Endothelial cell of hepatic sinusoid (primary cell): ENCODE measurements around the gene HNRNPUL1.

Source experiments
- in situ Hi-C: cut with HindIII; loops from 2 replicates; pipeline ENCODE4 v1.10.0; 2017; ENCODE audit warnings: low sequenced_read_pairs

Gene HNRNPUL1

DNA sequence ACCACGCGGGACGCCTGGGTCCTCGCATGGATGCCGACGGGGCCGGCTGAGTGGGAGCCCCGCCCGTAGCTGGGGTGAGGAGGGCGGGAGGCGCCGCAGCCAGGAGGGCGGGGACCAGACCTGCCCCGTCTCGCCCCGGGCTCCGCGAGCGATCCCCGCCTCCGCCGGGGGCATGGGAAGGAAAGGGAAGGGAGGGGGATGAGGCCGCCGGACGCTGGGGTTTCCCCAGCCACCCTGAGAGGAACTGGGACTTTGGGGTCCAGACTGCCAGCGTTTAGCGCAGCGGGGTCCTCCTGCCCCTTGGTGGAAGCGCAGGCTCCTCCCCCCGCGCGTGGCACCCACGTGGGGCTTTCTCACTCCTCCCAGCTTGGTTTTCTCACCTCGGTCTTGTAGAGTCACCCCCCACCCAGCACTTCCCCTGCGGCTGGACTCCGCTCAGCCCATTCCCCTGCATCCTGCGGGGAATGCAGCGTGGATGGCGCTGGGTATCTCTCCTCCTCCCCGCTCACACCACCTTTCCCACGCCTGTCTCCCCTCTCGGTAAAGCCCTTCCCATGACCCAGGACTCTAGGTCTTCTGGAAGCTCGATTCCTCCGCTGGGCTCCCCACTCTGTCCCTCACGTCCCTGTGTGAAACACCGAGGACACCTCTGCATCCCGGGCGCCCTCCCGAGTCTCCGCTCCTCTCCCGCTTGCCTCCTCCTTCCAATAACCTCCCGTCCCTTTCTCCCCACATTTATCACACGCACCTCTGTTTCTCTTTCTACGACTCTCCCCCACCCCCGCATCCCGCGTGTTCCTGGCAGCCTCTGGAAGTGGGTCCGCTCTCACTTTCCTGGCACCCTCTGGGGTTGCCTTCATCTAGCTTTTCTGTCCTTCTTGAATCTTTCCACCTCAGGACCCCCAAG lies 87.4 kb downstream of the HNRNPUL1 start:
- in situ Hi-C loops, result no loop called here

DNA sequence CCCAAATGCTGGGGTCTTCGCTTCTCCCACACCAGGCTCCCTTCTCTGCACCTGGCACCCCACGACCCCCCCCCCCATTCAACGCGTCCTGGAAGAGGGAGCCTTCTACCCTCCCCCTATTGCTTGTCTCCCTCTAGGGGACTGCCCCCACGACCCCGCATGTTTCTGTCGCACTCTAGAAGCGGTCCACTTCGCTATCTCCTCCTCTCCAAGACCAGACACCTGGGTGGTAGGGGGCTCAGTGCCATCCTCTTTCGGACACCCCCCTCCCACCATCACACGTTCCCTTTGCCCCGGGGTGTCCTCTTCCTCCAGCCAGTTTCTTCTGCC lies 88.1 kb downstream of the HNRNPUL1 start:
- in situ Hi-C loops, result no loop called here

DNA sequence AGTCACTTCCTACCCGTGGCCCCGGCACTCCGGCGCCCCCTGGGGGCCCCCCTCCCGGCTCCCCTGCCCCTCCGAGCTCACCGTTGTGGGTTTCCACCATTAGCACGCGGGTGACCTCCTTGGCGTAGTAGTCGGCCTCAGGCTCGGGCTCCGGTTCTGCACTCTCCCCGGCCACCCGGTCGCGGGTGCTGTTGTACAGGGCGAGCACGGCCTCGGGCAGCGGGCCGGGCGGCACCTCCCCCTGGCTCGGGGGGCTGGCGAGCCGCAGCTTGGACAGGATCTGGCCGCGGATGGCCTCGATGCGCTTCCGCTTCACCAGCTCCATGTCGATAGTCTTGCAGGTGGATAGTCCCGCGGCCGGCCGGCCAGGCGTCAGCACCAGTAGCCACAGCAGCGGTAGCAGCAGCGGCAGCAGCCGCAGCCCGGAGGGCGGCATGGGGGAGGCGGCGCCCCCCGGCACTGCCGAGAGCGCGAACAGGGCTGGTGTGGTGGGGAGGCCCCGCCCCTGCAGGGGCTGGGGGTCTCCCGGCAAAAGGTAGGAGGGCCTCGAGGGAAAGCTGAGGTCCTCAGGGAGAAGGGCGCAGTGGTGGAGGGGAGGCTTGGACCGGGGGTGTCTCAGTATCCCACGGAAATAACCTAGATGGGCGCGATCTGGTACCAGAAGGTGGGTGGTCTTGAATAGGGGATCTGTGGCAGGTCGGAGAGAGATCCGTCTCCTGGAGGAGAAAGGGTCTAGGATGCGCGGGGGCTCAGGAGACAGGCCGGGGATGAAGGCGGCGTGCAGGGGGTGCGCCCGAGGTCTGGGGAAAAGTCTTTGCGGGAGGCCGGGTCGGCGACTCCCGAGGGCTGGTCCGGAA lies 88.7 kb downstream of the HNRNPUL1 start:
- in situ Hi-C loops, result no loop called here

DNA sequence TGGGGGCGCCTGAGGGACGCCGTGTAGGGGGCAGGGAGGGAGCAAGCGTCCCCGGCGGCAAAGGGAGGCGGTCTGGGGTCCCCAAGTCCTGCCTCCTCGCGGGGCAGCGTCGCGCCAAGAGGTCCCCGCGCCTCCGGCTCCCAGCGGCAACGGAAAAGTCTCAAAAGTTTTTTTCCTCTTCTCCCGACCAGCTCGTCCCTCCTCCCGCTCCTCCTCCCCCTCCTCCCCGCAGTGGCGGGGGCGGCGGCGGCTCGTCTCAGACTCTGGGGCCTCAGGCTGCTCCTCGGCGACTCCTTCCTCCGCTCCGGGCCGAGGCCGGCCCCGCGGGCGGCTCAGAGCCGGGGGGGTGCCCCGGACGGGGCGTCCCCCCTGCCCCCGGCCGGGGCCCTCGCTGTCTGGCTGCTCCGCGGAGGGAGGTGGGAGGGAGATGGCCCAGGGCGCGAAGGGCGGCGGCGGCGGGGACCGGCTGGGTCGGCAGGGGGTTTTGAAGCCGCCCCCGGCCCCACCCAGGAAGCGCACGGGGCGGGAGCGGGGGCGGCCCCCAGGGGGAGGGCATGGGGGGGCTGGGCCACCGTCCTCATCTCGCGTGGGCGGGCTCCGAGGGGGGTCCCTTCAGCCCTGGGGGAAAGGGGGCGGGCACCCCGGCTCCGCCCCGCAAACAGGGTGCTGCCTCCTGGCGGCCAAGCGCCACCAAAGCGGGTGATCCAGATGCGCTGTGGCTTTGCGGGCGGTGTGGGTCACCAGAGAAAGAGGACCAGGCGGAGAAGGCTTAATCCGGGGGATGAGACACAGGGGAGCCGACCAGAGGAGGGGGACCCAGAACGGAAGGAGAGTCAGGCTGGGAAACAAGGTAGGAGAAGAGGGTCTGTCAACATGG lies 89.5 kb downstream of the HNRNPUL1 start, which contains the start of gene TGFB1:
TGFB1 (minus strand) TSS at position 457 of the 877 bp plus-strand sequence. CDS start 878 bp downstream, outside the sequence.
- in situ Hi-C loops, result no loop called here

DNA sequence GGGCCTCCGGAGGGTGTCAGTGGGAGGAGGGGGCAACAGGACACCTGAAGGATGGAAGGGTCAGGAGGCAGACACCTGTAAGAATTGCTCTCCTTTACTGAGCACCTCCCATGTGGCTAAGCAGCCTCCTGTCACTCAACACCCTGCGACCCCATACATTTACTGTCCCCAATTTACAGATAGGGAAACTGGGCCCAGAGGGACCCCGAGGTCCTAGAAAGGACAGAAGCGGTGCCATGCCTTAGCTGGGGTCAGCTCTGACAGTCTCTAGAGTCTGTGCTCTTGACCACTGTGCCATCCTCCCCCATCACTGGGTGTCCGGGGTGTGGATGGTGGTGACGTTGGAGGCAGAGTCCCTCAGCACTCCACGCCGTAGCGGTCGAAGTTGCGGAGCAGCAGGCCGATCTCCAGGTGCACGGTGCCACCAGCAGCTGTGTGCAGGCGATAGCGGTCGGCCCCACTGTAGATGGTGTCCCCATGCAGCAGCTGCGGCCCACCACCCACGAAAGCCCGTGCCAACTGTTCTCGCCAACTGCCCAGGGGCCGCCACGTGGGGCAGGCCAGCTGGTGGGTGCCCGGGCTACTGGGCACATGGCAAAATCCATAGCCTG lies 90.3 kb downstream of the HNRNPUL1 start:
- in situ Hi-C loops, result no loop called here

DNA sequence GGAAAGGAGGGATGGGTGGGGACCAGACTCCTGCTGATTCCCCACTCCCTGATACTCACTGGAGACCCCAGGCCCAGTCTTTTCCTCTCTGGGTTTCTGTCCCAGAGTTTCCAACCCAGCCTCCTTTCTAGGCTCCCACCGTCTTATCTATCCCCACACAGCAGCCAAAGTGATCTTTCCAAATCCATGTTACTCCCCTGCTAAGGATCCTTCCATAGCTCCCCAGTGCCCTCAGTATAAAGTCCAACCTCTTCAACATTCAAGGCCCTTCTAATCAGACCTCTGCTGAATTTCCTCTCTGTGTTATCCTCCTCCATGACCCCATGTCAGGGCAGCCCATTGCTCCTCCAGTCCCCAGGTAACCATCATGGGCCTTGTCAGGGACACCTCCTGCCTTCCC lies 90.9 kb downstream of the HNRNPUL1 start:
- in situ Hi-C loops, result loop anchor here (5.0 kb wide), 2 partner anchors 48 to 77 kb away; no protein-coding TSS in a partner anchor

DNA sequence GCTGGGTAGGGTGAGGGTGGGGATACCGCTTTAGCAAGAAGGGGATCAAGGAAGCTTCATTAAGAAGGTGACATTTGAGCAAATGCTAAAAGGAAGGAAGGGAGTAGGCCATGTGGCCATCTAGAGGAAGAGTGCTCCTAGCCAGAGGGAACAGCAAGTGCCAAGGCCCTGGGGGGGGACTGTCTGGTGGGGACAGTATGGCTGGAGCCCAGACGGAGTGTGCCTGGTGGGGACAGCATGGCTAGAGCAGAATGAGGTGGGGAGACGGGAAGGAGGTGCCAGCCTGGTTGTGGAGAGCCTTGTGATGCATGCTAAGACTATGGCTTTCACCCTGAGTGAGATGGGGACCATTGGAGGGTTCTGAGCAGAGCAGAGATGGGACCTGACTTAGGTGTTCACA lies 91.6 kb downstream of the HNRNPUL1 start:
- in situ Hi-C loops, result loop anchor here (5.0 kb wide), 2 partner anchors 49 to 76 kb away; no protein-coding TSS in a partner anchor

DNA sequence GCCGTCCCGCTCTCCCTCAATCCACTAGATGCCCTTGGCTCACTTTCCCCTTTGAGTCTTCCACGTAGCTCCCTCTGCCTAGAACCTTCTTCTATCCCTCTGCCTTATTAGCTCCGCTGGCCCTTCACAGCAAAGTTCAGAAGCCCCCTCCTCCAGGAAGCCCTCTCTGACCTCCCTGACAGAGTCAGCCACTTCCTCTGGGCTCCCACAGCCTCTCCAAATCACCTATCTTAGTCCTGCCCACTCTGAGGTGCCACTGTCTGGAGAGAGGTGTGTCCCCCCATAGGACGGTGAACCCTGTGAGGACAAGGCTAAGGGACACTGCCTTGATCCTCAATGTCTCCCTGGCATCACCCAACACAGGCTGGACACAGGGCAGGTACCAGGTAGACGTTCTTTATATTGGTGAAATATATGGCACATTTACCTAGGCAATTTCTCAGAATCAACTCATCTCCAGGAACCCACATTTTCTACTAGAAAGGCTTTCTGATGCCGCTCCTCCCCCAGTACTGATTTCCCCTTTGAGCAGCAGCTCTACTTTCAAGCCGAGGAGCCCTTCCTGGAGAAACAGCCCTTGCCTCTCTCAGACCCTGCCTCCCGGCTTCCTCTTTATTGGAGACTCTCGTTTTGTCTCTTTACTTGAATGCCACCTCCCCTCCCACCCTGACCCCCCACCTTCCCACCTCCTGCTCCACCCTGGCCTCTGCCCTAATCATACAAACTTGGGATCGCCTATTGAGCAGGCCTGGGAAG lies 93.0 kb downstream of the HNRNPUL1 start:
- in situ Hi-C loops, result loop anchor here (5.0 kb wide), 2 partner anchors 50 to 75 kb away; no protein-coding TSS in a partner anchor
